NCI-H2107 treated with DMSO at 0.1 percent for 48 hours (cell line): ENCODE measurements around the gene KMT2D.
"Not testable (repeated sequence)": the region's sequence is repeated elsewhere in the genome, so short reads cannot be mapped to it uniquely, and the experiment has no call there.

Experiments used
- DNase-seq: peaks from one replicate; lab custom pipeline; 2025; ENCODE audit not compliant: unreplicated experiment; lab: John Stamatoyannopoulos, UW

Gene KMT2D

GRCh38 chr12:49088150-49088931 lies 27.7 kb upstream of the KMT2D start:
- DNase-seq: peak; percentile 94

GRCh38 chr12:49086116-49086515 lies 25.5 kb upstream of the KMT2D start:
- DNase-seq: no peak

- DNase-seq: no peak
These were observed 23.8 kb upstream of the KMT2D start for GRCh38 chr12:49084438-49084837.

- no peak for DNase-seq
These were observed 19.2 kb upstream of the KMT2D start for GRCh38 chr12:49079793-49080192.

GRCh38 chr12:49070971-49071370 lies 10.4 kb upstream of the KMT2D start:
- no peak for DNase-seq

GRCh38 chr12:49069507-49070346 lies 9.1 kb upstream of the KMT2D start, which contains the start of gene RHEBL1:
RHEBL1 (minus strand) TSS chr12:49069979; CDS start chr12:49069785, 194 bp downstream.
- DNase-seq: peak; percentile 97

- DNase-seq: no peak
These were observed 8.4 kb upstream of the KMT2D start for GRCh38 chr12:49068879-49069506.

- no peak for DNase-seq
These were observed 5.5 kb upstream of the KMT2D start for GRCh38 chr12:49066120-49066519.

- DNase-seq: no peak
These were observed 4.2 kb upstream of the KMT2D start for GRCh38 chr12:49064767-49065152.

GRCh38 chr12:49061916-49062315 lies 1.3 kb upstream of the KMT2D start:
- DNase-seq: not testable (repeated sequence)

GRCh38 chr12:49061157-49061650 lies 610 bp upstream of the KMT2D start:
- DNase-seq: no peak

- DNase-seq: no peak
These were observed 1.1 kb downstream of the KMT2D start for GRCh38 chr12:49059299-49060171.

- DNase-seq: no peak
These were observed 1.6 kb downstream of the KMT2D start for GRCh38 chr12:49059045-49059298.

GRCh38 chr12:49058366-49059044 lies 2.1 kb downstream of the KMT2D start:
- DNase-seq: no peak

GRCh38 chr12:49057888-49058287 lies 2.7 kb downstream of the KMT2D start:
- DNase-seq: no peak

- peak; percentile 9 for DNase-seq
These were observed 4.4 kb downstream of the KMT2D start for GRCh38 chr12:49055978-49056754.

- no peak for DNase-seq
These were observed 5.5 kb downstream of the KMT2D start for GRCh38 chr12:49055092-49055491.

GRCh38 chr12:49054524-49054923 lies 6.1 kb downstream of the KMT2D start:
- DNase-seq: no peak

GRCh38 chr12:49054096-49054495 lies 6.5 kb downstream of the KMT2D start:
- no peak for DNase-seq
